OCI-LY3 (cell line): ENCODE data around the gene IGFL2.

Experiments used
- EZH2phosphoT487 ChIP-seq: fragments of 200-600 bp; shearing (Covaris generic); IDR thresholded peaks from 2 replicates; pipeline ENCODE4 v1.6.1; 2018; ENCODE audit warnings: antibody characterized with exemption, mixed run types, low read depth
- TF ChIP-seq, protein P1 (sequence below): fragments of 200-600, 300-600 bp; sonication (generic); IDR thresholded peaks from 2 replicates; pipeline ENCODE4 v1.5.1; 2014; ENCODE audit warnings: antibody characterized with exemption, low read length, low read depth

DNA sequence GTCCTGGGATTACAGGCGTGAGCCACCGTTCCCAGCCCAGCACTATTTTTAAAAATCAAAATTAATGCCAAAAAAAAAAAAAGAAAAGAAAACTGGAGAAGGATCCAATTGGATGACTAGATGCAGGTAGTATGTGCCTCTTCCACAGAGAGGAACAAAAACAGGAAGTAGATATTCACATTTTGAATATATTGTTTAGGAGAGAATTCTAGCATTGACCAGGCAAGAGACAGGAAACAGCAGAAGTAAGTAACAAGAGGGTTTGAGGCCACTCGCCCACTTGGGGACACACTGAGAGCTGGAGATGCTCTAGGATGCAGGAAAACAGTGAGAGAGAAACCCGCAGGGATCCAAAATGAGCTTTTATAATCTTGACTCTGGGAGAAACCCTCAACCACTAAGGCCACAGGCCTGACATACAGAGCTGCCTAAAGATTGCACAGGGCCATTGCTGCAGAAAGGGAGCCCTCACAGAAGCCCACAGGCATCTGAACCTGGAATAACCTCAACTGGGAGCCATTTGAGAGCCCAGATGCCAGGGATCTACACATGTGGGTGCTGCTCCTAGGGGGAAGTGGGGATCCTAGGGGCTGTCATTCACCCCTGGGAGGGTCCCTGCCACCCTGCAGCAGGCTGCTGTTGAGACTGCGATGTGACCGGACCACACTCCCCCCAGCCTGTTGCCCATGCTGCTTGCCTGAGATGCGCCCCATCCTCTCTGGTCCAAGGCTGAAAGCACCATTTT lies 28.2 kb downstream of the IGFL2 start:
- TF ChIP-seq, protein P1, sequence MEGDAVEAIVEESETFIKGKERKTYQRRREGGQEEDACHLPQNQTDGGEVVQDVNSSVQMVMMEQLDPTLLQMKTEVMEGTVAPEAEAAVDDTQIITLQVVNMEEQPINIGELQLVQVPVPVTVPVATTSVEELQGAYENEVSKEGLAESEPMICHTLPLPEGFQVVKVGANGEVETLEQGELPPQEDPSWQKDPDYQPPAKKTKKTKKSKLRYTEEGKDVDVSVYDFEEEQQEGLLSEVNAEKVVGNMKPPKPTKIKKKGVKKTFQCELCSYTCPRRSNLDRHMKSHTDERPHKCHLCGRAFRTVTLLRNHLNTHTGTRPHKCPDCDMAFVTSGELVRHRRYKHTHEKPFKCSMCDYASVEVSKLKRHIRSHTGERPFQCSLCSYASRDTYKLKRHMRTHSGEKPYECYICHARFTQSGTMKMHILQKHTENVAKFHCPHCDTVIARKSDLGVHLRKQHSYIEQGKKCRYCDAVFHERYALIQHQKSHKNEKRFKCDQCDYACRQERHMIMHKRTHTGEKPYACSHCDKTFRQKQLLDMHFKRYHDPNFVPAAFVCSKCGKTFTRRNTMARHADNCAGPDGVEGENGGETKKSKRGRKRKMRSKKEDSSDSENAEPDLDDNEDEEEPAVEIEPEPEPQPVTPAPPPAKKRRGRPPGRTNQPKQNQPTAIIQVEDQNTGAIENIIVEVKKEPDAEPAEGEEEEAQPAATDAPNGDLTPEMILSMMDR = no peak
- no peak for TF ChIP-seq EZH2phosphoT487
